HG02623 (cell line): ENCODE results near the gene TAS2R31.
"Not testable (repeated sequence)": the region's sequence is repeated elsewhere in the genome, so short reads cannot be mapped to it uniquely, and the experiment has no call there.

Experiments used
- ATAC-seq: cut with Tn5 transposase; IDR thresholded peaks from one replicate; pipeline ENCODE4 v1.9.1; 2021; ENCODE audit warnings: moderate library complexity; ENCODE audit not compliant: unreplicated experiment

The TAS2R31 gene, protein sequence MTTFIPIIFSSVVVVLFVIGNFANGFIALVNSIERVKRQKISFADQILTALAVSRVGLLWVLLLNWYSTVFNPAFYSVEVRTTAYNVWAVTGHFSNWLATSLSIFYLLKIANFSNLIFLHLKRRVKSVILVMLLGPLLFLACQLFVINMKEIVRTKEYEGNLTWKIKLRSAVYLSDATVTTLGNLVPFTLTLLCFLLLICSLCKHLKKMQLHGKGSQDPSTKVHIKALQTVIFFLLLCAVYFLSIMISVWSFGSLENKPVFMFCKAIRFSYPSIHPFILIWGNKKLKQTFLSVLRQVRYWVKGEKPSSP

DNA sequence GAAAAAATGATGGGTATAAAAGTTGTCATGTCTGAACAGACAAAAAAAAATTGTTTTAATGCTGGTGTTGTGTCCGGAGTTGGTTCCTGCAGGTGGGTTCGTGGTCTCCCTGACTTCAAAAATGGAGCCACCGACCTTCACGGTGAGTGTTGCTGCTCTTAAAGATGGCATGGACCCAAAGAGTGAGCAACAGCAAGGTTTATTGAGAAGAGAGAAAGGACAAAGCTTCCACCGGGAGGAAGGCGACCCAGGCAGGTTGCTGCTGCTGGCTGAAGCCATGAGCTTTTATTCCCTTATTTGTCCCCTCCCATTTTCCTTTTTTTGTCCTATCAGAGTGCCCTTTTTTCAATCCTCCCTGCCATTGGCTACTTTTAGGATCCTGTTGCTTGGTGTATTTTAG is at the start of gene TAS2R31:
Gene TAS2R31, minus strand, starts transcription at position 101 of the 400 bp plus-strand sequence. Its CDS starts 72 bp downstream, at position 29.
- no peak for ATAC-seq

DNA sequence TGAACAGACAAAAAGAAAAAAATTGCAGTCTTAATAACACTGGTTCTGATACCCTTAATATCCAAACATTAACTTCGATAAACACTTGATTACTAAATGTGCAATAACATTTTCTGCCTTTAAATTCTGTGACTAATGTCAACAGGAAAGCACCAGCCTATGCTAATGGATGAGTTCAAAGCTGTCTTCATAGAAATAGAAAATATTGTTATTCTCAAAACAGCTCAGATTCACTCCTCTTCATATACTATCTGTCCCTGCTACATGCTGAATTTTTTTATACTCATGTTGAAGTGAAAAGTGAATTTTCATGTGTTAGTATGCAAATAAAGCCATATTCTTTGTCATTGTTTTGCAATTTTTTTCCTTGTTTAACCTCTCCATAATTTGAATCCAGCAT is 47.0 kb upstream of the TAS2R31 start:
- no peak for ATAC-seq

DNA sequence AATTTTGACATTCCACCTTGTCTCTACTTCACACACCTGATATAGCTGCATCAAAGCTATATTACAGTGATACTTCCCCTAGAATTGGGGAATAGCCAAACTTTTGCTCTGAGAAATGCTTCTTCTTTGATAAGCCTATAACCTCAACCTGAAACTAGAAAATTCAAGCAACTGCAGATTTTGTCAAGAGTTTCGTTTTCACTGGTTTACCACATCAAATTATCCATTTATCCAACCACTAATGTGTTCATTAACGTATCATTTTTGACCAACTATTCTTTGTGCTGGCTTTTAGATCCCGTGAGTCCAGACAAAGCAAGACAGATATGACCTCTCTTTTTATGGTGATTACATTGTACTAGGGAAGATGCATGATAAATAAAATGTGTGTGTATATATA is 44.4 kb upstream of the TAS2R31 start:
- no peak for ATAC-seq

DNA sequence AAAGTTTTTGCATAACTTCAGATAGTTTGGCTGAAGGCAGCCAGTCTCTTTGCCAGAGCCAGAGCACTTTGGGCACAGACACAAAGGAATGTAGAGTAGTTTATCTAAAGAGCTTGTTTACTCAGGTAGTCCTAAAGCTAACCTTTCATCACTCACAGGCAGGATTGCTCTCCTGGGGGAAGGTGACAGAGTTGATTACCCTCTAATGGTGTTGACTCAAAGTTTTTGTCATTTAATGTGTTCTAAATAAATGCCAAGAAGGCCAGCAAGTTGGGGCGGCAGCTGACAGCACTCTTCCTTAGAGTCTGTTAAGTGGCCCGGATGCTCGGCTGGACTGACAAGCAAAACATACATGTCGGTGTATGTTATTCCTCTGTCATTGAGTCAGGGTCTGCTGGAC is 40.2 kb upstream of the TAS2R31 start:
- no peak for ATAC-seq

DNA sequence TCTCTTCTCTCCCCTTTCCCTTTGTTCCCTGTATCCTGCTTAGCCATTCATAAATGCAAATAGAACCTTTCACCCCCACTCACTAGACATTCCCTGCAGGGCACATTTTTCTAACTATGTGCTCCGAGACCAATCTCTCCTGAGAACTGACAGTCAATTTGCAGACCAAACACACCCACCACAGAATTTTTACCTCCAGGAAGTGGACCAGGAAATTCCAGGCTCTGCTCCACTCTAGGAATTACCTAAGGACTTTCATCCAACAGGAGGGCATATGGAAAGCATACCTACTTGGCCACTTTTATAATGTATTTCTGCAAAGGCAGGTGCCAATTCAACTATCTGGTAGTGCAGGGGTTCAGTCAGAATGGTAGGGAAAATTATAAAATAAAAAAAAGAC is 39.8 kb upstream of the TAS2R31 start:
- ATAC-seq, result no peak

DNA sequence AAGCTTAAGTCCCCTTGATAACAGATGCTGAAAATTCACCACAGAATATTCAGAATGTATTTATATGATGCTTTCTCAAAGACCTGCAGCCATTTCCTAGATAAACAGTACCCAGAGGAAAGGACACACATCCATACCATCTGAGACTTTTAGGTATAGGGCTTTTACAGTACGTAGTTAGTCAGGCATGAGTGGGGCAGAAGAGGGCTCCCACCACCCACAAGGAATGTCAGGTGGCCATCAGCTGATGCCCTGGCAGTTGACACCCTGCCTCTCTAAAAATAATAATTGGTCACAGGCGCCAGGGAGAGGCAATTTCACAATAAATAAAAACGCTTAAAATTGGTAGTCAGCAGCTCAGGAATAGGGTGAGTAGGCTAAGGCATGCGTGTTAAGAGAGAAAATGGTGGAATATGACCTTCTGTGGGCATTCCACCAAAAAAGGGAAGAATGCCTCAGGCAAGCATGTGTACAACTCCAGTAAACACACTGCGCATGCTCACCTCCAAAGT is 38.7 kb upstream of the TAS2R31 start:
- no peak for ATAC-seq

DNA sequence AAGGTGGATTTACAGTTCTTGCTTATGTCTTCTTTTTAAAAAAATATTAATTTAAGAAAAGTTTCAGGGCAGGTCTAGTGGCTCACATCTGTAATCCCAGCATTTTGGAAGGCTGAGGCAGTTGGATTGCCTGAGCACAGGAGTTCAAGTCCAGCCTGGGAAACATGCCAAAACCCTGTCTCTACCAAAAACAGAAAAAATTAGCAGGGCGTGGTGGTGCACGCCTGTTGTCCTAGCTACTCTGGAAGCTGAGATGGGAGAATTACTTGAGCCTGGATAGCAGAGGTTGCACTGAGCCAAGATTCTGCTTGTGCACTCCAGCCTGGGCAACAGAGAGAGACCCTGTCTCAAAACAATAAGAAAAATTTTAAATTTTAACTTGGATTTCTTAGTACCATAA is 36.3 kb upstream of the TAS2R31 start:
- ATAC-seq, result no peak

DNA sequence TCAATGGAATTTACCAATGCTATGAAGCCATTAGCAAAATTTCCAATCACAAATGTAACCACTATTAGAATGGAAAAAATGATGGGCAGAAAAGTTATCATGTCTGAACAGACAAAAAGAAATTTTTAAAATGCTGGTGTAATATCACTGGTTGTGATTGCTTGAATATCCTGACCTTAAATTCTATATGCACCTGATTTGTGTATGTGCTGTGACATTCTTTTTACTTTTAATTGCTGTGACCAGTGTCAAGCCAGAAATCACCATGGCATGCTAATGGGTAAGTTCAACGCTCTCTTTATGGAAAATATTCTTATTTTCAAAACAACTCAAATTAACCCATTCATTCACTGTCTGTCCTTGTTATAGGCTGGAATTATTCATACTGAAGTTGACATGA is 31.0 kb upstream of the TAS2R31 start, which contains the start of gene TAS2R46:
Gene TAS2R46, minus strand, starts transcription at position 101 of the 400 bp plus-strand sequence. Its CDS starts 0 bp downstream, at position 101.
- ATAC-seq, result not testable (repeated sequence)

DNA sequence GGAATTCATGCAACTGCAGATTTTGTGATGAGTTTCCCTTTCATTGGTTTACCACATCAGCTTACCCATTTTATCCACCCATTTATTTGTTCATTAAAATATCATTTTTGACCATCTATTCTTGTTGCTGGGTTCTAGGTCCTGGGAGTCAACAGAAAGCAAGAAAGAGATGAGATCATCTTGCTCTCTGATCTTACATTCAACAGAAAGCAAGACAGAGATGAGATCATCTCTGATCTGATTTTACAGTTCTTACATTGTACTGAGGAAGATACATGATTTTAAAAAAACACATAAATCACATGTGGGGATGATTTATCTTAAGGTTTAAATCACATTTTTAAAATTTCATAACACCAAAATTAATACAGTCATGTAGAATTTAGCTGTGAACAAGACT is 28.6 kb upstream of the TAS2R31 start:
- ATAC-seq, result no peak

DNA sequence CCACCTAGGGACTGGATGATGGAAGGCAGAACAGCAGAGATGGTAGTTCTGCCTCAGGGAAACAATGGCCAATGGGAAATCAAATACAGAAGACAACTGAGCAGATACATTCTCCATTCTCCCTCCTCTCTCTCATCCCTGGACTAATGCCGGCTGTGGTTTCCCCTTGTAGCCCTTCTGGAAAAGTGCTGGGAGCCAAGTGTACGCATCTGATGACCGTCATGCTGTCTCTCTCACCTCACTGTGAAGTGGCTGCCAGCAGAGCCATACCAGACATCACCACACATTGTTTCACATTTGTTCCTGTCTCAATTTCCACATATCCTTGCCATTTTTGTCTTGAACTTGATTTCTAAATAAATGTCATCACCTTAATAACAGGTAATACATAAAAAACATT is 27.8 kb upstream of the TAS2R31 start:
- ATAC-seq, result no peak

DNA sequence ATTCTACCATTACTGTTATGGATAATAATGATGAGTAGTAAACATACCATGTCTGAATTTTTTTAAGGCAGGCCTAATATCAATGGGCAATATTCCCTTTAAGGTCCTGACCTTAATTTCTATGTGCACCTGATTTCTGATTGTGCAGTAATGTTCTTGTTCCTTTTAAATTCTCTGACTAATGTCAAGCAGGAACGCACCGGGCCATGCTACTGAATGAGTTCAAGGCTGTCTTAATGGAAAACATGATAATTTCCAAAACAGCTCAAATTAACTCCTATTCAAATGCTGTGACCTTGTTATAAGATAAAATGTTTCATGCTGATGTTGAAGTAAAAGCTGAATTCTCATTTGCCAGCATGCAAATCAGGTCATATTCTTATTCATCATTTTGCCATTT is 24.1 kb upstream of the TAS2R31 start:
- ATAC-seq, result no peak

DNA sequence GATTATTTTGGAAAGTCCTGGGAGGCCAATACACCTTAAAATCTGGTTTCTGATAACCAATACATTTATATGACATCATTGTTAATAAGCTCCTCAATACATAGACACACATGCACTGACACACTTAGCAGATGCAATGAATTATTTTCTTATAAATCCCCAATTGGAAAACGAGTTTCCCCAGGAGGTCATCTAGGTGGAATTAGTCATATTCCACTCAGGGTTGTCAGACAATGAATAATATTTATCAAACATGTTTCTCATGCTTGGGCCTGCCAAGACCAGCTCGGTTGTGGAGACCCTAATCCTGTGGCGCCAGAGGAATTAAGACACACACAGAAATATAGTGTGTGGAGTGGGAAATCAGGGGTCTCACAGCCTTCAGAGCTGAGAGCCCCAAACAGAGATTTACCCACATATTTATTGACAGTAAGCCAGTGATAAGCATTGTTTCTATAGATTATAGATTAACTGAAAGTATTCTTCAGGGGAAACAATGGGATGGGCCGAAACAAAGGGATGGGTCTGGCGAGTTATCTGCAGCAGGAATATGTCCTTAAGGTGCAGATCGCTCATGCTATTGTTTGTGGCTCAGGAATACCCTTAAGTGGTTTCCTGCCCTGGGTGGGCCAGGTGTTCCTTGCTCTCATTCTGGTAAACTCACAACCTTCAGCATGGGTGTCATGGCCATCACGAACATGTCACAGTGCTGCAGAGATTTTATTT is 18.8 kb upstream of the TAS2R31 start:
- not testable (repeated sequence) for ATAC-seq

DNA sequence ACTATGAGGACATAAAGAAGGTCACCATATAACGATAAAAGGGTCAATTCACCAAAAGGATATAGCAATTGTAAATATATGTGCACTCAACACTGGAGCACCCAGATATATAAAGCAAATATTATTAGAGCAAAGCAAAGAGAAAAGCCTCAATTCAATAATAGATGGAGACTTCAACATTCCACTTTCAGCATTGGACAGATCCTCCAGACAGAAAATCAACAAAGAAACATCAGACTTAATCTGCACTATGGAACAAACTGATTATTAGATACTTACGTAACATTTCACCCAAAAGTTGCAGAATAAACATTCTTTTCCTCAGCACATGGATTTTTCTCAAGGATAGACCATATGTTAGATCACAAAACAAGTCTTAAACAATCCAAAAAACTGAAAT is 10.2 kb upstream of the TAS2R31 start:
- not testable (repeated sequence) for ATAC-seq

DNA sequence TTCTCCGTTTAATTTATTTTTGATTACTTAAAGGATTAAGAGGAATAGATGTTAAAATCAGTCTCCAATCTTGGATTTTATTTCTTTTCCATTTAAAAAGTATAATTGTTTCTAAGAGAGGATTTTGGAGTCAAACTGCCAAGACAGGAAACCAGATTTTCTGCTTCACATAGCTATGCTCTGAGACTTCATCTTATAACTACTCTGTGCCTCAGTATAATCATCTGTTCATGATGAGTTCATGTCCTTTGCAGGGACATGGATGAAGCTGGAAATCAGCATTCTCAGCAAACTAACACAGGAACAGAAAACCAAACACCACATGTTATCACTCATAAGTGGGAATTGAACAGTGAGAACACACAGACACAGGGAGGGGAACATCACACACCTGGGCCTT is 9.0 kb upstream of the TAS2R31 start:
- ATAC-seq, result no peak

DNA sequence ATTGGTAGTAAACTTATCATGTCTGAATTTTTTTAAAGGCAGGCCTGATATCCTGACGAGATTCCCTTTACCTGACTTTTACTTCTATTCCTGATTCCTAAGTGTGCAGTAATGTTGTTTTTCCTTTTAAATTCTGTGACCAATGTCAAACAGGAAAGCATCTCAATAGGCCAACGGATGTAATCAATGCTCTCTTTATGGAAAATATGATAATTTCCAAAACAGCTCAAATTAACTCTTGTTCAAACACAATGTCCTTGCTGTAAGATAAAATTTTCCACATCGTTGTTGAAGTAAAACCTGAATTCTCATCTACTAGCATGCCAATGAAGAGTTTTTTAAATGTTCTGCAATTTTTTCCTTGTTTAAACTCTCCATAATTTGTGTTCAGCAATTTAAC is 8.0 kb upstream of the TAS2R31 start:
- no peak for ATAC-seq

DNA sequence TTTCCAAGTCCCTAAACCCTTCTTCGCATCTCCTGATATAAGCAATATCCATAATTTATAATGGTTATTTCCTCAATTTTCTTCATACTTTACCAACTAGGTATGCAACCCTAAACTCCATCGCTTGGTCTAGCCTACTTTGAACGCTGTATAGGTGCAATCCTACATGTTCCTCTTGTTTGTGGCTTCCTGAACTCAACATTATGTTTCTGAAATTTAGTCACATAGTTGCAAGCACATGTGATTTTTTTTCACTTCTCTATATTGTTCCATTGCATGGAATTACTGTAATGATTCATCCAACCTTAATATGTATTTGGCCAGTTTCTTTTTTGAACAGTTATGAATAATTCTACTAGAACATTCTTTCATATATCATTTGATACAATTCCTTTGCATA is 2.8 kb upstream of the TAS2R31 start:
- not testable (repeated sequence) for ATAC-seq

DNA sequence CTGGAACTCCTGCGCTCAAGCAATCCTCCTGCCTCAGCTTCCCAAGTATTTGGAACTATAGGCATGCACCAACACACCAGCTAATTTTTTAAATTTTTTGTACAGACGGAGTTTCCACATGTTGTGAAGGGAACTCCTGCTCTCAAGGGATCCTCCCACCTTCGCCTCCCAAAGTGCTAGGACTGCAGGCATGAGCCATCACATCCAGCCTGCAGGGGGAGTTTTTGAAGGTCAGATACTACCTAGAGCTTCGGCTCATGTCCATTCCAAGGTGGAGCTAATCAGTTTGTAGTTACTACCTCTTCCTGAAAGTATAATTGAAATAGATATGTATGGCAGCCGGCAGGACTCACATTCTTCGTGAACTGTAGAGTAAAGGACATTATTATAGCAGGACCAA is 5.1 kb downstream of the TAS2R31 start:
- no peak for ATAC-seq

DNA sequence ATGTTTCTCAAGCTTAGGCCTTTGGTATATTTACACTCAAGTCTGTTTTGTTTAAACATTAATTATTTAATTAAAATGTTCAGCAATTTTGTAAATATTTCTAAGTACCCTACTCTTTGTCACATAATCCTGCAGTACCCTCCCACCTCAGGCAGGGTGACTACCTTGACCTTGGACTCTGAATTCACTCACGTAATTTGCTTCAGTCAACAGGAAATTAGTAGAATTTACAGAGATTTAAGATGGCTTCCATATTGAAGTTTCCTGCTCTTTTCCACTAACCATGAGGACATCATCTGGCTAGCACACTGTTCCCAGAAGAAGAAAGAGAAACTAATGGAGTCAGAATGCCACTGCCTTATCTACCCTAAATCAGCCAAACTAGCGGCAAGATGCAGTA is 7.8 kb downstream of the TAS2R31 start:
- no peak for ATAC-seq

DNA sequence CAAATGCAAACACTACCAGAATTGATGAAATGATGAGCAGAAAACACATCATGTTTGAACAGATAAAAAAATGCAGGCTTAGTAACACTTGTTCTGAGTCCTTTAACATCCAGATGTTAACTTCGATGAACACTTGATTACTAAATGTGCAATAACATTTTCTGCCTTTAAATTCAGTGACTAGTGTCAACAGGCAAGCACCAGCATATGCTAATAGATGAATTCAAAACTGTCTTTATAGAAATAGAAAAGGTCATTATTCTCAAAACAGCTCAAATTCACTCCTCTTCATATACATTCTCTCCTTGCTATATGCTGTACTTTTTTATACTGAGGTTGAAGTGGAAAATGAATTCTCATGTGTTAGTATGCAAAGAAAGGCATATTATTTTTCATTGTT is 8.7 kb downstream of the TAS2R31 start, which contains the start of gene TAS2R19:
Gene TAS2R19, minus strand, starts transcription at position 101 of the 400 bp plus-strand sequence. Its CDS starts 49 bp downstream, at position 52.
- no peak for ATAC-seq

DNA sequence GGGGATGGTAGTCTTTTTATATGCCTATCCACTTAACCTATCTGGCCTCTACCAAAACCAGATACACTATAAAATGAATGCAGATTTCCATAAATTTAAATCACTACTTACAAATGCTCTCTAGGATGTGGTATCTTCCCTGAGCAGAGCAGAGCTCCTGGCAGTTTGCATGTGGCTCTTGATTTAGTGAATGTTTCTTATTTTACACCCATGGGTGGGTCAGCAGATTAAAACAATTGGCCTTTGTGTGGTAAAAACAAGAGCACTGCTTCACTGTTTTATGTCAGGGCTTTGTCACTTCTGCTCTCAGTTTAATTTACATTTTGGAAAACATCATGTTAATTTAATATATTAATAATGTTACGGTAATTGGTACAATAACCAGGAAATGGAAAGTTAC is 14.3 kb downstream of the TAS2R31 start:
- no peak for ATAC-seq

DNA sequence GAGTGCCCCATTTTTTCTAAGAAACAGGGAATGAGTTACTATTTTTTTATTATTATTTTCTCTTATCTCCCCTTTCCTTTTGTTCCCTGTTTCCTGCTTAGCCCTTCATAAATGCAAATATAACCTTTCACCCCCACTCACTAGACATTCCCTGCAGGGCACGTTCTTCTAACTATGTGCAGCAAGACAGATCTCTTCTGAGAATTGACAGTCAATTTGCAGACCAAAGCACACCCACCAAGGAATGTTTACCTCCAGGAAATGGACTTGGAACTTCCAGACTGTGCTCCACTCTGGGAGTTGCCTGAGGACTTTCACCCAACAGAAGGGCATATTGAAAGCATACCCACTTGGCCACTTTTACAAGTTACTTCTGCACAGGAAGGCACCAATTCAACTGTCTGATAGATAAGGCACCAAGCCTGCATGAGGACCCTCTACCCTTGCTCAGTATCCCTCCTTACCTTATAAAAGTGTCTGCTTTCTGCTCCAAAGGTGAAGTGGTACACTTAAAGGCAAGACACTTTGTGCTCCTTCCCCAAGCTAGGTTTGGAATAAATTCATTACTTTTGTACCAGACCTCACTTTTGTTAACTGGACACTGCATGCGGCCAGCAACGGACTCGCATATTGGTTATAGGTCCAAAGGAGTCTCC is 15.3 kb downstream of the TAS2R31 start:
- ATAC-seq, result no peak

DNA sequence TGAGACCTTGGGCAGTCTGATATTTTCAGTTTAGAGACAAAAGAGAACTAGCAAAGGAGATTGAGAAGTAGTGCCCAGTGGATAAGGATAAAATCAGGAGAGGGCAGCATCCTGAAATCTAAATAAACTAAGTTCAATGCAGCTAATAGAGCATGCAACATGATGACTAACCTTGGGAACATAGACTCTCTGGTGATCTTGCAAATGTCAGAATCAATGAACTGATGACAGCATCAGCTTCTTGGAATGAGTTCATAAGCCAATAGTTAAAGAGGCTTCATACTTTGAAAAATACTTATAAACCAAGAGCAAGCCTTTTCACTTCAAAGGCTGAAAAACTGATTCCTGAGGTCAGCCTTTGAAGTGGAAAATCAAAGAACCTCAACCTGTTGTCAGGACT is 17.0 kb downstream of the TAS2R31 start:
- ATAC-seq, result no peak
